ENCODE results near the gene PPP4R1. TPM values are rescaled to one million over a fixed set of nuclear protein-coding genes. Genes with fewer than 3 reads are reported as not detected.

Gene PPP4R1
- polyA plus RNA-seq, 1 donor (not counting 4 experiments of a cell fraction or from before 2014, with no cell fraction given), result 200 TPM

- no peaks in the 10 kb centered on the region for H3K9me1 ChIP-seq (ENCODE audit: control insufficient read depth, extremely low read depth, insufficient read depth, low read length)
- no peak overlapping the region for H3K27ac ChIP-seq (ENCODE audit: control insufficient read depth, insufficient read depth, low read length)
- peaks cover 21 to 25% of the 10 kb centered on the region in 2 experiments for H3K36me3 ChIP-seq (ENCODE audit: control insufficient read depth in 2 of 2, extremely low read depth in 1 of 2, insufficient read depth in 2 of 2, low read length in 2 of 2)
- TF ChIP-seq CTCF (optimal IDR thresholded peaks at IDR 0.05 in 1 of 3, IDR thresholded peaks at IDR 0.05 in 1 of 3, conservative IDR thresholded peaks at IDR 0.05 in 1 of 3; ENCODE audit: extremely low read depth in 1 of 3, insufficient read depth in 2 of 3, low read length in 3 of 3) (no peak), EZH2 (IDR thresholded peaks at IDR 0.05; ENCODE audit: low read length) (no peak)
- H3K79me2 ChIP-seq (ENCODE audit: control insufficient read depth, insufficient read depth, low read length), result no peaks in the 10 kb centered on the region
- no peak overlapping the region for H3K4me2 ChIP-seq (ENCODE audit: control insufficient read depth, extremely low read depth, insufficient read depth, low read depth, low read length)
- H3K9me3 ChIP-seq (ENCODE audit: control insufficient read depth, low read depth, low read length), result no peaks in the 10 kb centered on the region
- FAIRE-seq (no peak), DNase-seq (ENCODE audit: low read depth, low spot score) (no peak)
- no peaks in the 10 kb centered on the region for H3K27me3 ChIP-seq (ENCODE audit: control insufficient read depth, extremely low read depth, insufficient read depth, low read length)
- peaks cover 19% of the 10 kb centered on the region for H3K4me1 ChIP-seq (ENCODE audit: control insufficient read depth, extremely low read depth, insufficient read depth, low read length)
- dilution Hi-C loops (cut with MboI; ENCODE audit: extremely low pct_ligation_motif_present, low sequenced_read_pairs), result no loop called here
- no peak overlapping the region for H3K9ac ChIP-seq (ENCODE audit: control insufficient read depth, extremely low read depth, insufficient read depth, low read length)
- no peak overlapping the region for H2AFZ ChIP-seq (ENCODE audit: control insufficient read depth, low read length)
- no peak overlapping the region for H3K4me3 ChIP-seq (ENCODE audit: control insufficient read depth in 2 of 3, extremely low read depth in 1 of 3, insufficient read depth in 2 of 3, low read depth in 1 of 3, low read length in 3 of 3)
- no peaks in the 10 kb centered on the region for H4K20me1 ChIP-seq (ENCODE audit: control insufficient read depth, extremely low read depth, insufficient read depth, low read length)
Observed at GRCh38 chr18:9534844-9535243, 79.5 kb downstream of the PPP4R1 start.

- Histone ChIP-seq H3K27me3 (ENCODE audit: control insufficient read depth, extremely low read depth, insufficient read depth, low read length) (no peaks in the 10 kb centered on the region), H2AFZ (ENCODE audit: control insufficient read depth, low read length) (no peak overlapping the region), H3K4me1 (ENCODE audit: control insufficient read depth, extremely low read depth, insufficient read depth, low read length) (peaks cover 7% of the 10 kb centered on the region), H3K9ac (ENCODE audit: control insufficient read depth, extremely low read depth, insufficient read depth, low read length) (no peak overlapping the region), H3K36me3 (ENCODE audit: control insufficient read depth in 2 of 2, extremely low read depth in 1 of 2, insufficient read depth in 2 of 2, low read length in 2 of 2) (peaks cover 17 to 28% of the 10 kb centered on the region in 2 experiments), H3K79me2 (ENCODE audit: control insufficient read depth, insufficient read depth, low read length) (no peaks in the 10 kb centered on the region), H3K9me1 (ENCODE audit: control insufficient read depth, extremely low read depth, insufficient read depth, low read length) (no peaks in the 10 kb centered on the region), H4K20me1 (ENCODE audit: control insufficient read depth, extremely low read depth, insufficient read depth, low read length) (no peaks in the 10 kb centered on the region), H3K4me3 (ENCODE audit: control insufficient read depth in 2 of 3, extremely low read depth in 1 of 3, insufficient read depth in 2 of 3, low read depth in 1 of 3, low read length in 3 of 3) (no peak overlapping the region), H3K4me2 (ENCODE audit: control insufficient read depth, extremely low read depth, insufficient read depth, low read depth, low read length) (no peak overlapping the region), H3K9me3 (ENCODE audit: control insufficient read depth, low read depth, low read length) (no peaks in the 10 kb centered on the region), H3K27ac (ENCODE audit: control insufficient read depth, insufficient read depth, low read length) (no peak overlapping the region)
- no peak for TF ChIP-seq CTCF (optimal IDR thresholded peaks at IDR 0.05 in 1 of 3, IDR thresholded peaks at IDR 0.05 in 1 of 3, conservative IDR thresholded peaks at IDR 0.05 in 1 of 3; ENCODE audit: extremely low read depth in 1 of 3, insufficient read depth in 2 of 3, low read length in 3 of 3)
- no peak for TF ChIP-seq EZH2 (IDR thresholded peaks at IDR 0.05; ENCODE audit: low read length)
- FAIRE-seq, result no peak
- no peak for DNase-seq (ENCODE audit: low read depth, low spot score)
- dilution Hi-C loops (cut with MboI; ENCODE audit: extremely low pct_ligation_motif_present, low sequenced_read_pairs), result no loop called here
Observed at GRCh38 chr18:9531791-9532410, 82.5 kb downstream of the PPP4R1 start.

Measured in keratinocyte (primary cell).